ENCODE data around the gene SLC4A5.

DNA sequence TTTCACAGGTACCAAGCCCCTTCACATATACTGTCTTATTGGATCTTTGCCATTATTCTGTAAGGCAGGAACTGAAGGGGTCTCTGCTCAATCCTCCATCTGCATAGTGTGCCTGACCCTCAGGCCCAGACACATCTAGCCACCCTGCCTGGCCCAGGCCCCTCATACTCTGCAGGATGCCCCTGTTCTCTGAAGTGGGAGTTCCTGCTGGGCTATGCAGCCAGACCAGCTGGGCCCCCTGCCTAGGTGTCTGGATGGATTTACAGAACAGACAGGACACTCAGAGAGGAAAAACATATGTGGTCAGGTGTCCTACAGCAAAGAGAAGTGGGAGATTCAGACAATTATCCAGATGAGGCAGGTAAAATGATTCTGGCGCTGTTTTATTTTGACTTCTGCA is 42.0 kb downstream of the SLC4A5 start:
- TF ChIP-seq CTCF (IDR thresholded peaks at IDR 0.05) (no peak), USF2 (IDR thresholded peaks at IDR 0.05) (no peak), POLR2A (IDR thresholded peaks at IDR 0.05; ENCODE audit: low read length) (no peak)

All from A549 (cell line).